Spleen (tissue), 11 donors: ENCODE measurements around the gene MARCHF10. TPM values are rescaled to one million over a fixed set of nuclear protein-coding genes. Genes with fewer than 3 reads are reported as not detected.

Source experiments
- DNase-seq: peaks from one replicate; pipeline ENCODE4 v3.0.0-alpha.2; 2020
- H3K27ac ChIP-seq, 8 donors: fragments of 200-600 bp; sonication (generic) in 7 of 8; 1 replicate in 4 of 8; 2 replicates in 4 of 8; pipeline versions ENCODE4 v1.5.0 to v1.8.0; 2016 to 2021; ENCODE audit warnings: inconsistent platforms in 4 of 8, mild to moderate bottlenecking in 4 of 8, moderate library complexity in 1 of 8
- H3K27me3 ChIP-seq, 7 donors: fragments of 200-600 bp; sonication (generic) in 6 of 7; replicated peaks in 1 of 7; 1 replicate in 4 of 7; 2 replicates in 3 of 7; pipeline versions ENCODE4 v1.5.0 to v1.8.0; 2016 to 2021; ENCODE audit warnings: inconsistent platforms in 3 of 7, mild to moderate bottlenecking in 1 of 7
- H3K36me3 ChIP-seq, 6 donors: fragments of 200-600 bp; sonication (generic) in 5 of 6; 1 replicate in 4 of 6; 2 replicates in 2 of 6; pipeline versions ENCODE4 v1.5.0 to v1.8.0; 2016 to 2021; ENCODE audit warnings: inconsistent platforms in 2 of 6
- H3K4me1 ChIP-seq, 6 donors: fragments of 200-600 bp; sonication (generic) in 5 of 6; 1 replicate in 3 of 6; 2 replicates in 3 of 6; pipeline versions ENCODE4 v1.5.0 to v1.8.0; 2016 to 2021; ENCODE audit warnings: inconsistent platforms in 3 of 6
- H3K4me3 ChIP-seq, 8 donors: fragments of 200-600 bp; sonication (generic) in 7 of 8; 1 replicate in 4 of 8; 2 replicates in 4 of 8; pipeline versions ENCODE4 v1.5.0 to v1.8.0; 2016 to 2021; ENCODE audit warnings: inconsistent platforms in 4 of 8, mild to moderate bottlenecking in 4 of 8, moderate library complexity in 2 of 8
- H3K9me3 ChIP-seq, 8 donors: fragments of 200-600 bp; sonication (generic) in 7 of 8; 1 replicate in 4 of 8; 2 replicates in 4 of 8; pipeline versions ENCODE4 v1.5.0 to v1.8.0; 2016 to 2021; ENCODE audit warnings: inconsistent platforms in 4 of 8
- POLR2A ChIP-seq, 3 donors: fragments of 450-650 bp; IDR thresholded peaks; one replicate each; pipeline ENCODE4 v1.5.1; 2017; ENCODE audit warnings: antibody characterized with exemption in 3 of 3, mild to moderate bottlenecking in 1 of 3
- POLR2AphosphoS5 ChIP-seq, 3 donors: sonication (generic); formaldehyde crosslinking; IDR thresholded peaks; one replicate each; pipeline ENCODE4 v1.5.1; 2017; ENCODE audit warnings: antibody characterized with exemption in 3 of 3
- WGBS, 5 donors: extraction: QIAGEN DNeasy Blood & Tissue Kit in 3 of 5; methylation state at CpG; one replicate each; pipeline versions ENCODE4 v1.1.5 to v1.1.7; 2013 to 2018; 5-methylcytosine and 5-hydroxymethylcytosine counted together
- intact Hi-C: fragments of 100-400 bp; cut with DNase I; formaldehyde crosslinking; loops from one replicate; pipeline ENCODE4 v1.15.0; 2023; ENCODE audit warnings: low total_unique reads
- polyA plus RNA-seq, 3 donors: library from polyadenylated mRNA; stranded (reverse); fragments of 200-250 nt; gene quantifications; one replicate each; pipeline ENCODE4 v1.2.1, GENCODE V29; 2013
- total RNA-seq, 7 donors: library from RNA; depleted of rRNA in 3 of 7; stranded (reverse); fragments of >200 nt in 3 of 7; fragmentation: NEBNext Ultra II Directional in 4 of 7; extraction: Animal tissue kit (Norgen Biotek cat#: 25700) in 4 of 7; gene quantifications; one replicate each; pipeline versions ENCODE4 v1.1.0 to v1.2.1, GENCODE V29; 2016 to 2021
- TF ChIP-seq, protein P1 (sequence below), 11 experiments: fragments of 200-600 bp in 7 of 11; fragments of 450-650 bp in 4 of 11; sonication (generic) in 4 of 11; IDR thresholded peaks in 8 of 11; conservative IDR thresholded peaks in 3 of 11; 1 replicate in 7 of 11; 2 replicates in 4 of 11; pipeline versions ENCODE4 v1.4.0 to v1.8.0; 2016 to 2021; ENCODE audit warnings: antibody characterized with exemption in 11 of 11, inconsistent platforms in 4 of 11, mild to moderate bottlenecking in 1 of 11
- donor health status: healthy with polysubstance abuse.
- donor health status: DM: no; HTN: no; CAD: no; lungs with moderate emphysema.
- donor health status: DM: no; HTN: no; CAD: no.
- donor health status: Bipolar disorder and iron deficiency.
- donor health status: healthy.
- donor health status: DM: no; HTN: no; CAD: no.
- donor health status: DM: yes; HTN: yes; CAD: no.

Gene MARCHF10
- total and polyA plus RNA-seq, 10 donors = 0.15 to 0.32 (median 0.26) TPM; not detected in 7

DNA sequence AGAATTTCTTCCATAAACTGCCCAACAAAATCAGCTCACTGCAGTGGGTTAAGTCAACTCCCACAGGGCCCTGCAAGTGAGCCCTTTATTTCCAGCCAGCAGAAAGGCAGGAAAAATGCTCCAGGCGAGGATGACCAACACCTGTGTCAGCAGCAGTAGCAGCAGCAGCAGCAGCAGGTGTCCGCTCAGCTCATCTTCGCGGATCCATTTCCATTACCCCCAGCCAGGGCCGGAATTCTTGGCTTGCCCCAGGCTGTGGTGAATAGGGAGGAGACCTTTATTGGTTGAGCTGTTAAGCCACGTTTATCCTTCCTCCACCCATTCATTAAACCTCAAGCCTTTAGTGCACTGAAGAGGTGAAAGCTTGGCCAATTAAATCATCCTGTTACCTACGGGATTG lies 46.2 kb downstream of the MARCHF10 start:
- Histone ChIP-seq H3K9me3 (no peaks in the 10 kb centered on the region), H3K36me3 (no peaks in the 10 kb centered on the region), H3K4me1 (no peaks in the 10 kb centered on the region), H3K27me3 (peaks cover 0 to 6% (median 0%) of the 10 kb centered on the region in 7 donors), H3K27ac (no peak overlapping the region), H3K4me3 (no peak overlapping the region)
- intact Hi-C loops = no loop called here
- no peak for DNase-seq
- 68 to 79% (median 75%) methylated on average over 7 of the region's 7 CpGs for WGBS, 5 donors
- TF ChIP-seq, protein P1, sequence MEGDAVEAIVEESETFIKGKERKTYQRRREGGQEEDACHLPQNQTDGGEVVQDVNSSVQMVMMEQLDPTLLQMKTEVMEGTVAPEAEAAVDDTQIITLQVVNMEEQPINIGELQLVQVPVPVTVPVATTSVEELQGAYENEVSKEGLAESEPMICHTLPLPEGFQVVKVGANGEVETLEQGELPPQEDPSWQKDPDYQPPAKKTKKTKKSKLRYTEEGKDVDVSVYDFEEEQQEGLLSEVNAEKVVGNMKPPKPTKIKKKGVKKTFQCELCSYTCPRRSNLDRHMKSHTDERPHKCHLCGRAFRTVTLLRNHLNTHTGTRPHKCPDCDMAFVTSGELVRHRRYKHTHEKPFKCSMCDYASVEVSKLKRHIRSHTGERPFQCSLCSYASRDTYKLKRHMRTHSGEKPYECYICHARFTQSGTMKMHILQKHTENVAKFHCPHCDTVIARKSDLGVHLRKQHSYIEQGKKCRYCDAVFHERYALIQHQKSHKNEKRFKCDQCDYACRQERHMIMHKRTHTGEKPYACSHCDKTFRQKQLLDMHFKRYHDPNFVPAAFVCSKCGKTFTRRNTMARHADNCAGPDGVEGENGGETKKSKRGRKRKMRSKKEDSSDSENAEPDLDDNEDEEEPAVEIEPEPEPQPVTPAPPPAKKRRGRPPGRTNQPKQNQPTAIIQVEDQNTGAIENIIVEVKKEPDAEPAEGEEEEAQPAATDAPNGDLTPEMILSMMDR (IDR thresholded peaks at IDR 0.05 in 8 of 11, conservative IDR thresholded peaks at IDR 0.05 in 3 of 11) = no peak
- no peak for TF ChIP-seq POLR2AphosphoS5 (IDR thresholded peaks at IDR 0.05)
- no peak for TF ChIP-seq POLR2A (IDR thresholded peaks at IDR 0.05)

DNA sequence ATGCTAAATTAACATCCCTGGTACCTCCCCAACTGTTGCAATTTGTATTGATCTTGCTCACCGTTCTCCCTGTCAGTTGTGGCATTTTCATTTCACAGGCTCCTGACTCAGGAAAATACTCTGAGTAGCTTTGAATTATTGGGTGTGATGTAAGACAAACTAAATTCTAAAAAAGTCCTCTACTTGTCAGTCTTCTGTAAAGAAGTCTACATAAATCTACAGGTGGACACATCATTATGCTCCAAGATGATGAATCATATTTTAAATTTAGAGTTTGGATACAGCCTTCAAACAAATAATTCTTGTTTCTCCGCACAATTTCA lies 47.2 kb downstream of the MARCHF10 start:
- intact Hi-C loops = no loop called here
- TF ChIP-seq POLR2A (IDR thresholded peaks at IDR 0.05) (no peak), POLR2AphosphoS5 (IDR thresholded peaks at IDR 0.05) (no peak)
- TF ChIP-seq, protein P1 (IDR thresholded peaks at IDR 0.05 in 8 of 11, conservative IDR thresholded peaks at IDR 0.05 in 3 of 11) = no peak
- DNase-seq = no peak
- Histone ChIP-seq H3K9me3 (no peaks in the 10 kb centered on the region), H3K4me3 (no peak overlapping the region), H3K36me3 (no peaks in the 10 kb centered on the region), H3K27ac (no peak overlapping the region), H3K27me3 (peaks cover 0 to 6% (median 0%) of the 10 kb centered on the region in 7 donors), H3K4me1 (no peaks in the 10 kb centered on the region)
- 77 to 88% (median 85%) methylated on average over 2 of the region's 2 CpGs for WGBS, 5 donors

DNA sequence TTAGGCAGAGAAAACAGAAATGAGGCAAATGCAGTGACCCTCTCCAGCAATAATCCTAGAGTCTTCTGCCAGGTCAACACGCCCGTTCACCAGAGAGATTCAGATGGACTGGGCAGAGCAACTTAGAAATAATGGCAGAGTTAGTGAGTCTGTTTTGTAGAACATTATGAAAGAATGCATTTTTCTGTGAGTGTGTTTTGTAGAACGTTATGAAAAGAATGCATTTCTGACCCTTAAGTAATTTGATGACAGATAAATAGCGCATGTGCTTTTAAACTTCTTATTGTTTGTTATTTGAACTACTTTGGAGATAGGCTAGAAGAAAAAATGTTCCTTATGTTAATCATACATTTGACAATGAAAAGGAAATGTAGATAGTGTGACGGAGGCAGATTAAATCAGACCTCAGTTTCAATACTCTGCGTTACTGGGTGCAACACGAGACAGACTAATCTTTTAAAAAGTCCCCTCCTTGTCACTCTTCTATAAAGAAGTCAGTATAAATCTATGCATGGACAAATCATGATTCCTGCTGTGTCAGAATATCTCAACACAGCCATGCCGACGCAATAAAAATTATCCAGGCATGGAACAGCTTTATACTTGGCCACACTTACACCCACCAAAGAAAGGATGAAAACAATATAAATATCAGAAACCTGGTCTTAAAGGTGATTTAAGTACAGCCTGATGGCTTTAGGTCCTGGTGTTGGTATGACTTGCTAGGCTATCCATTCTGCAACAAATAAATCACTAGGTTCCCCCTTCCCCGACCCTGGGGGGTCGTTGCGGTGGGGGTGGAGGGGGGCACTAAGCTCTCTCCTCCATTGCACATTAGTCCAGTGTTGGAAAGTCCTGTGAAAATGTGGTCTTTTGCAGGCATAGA lies 47.8 kb downstream of the MARCHF10 start:
- intact Hi-C loops = no loop called here

DNA sequence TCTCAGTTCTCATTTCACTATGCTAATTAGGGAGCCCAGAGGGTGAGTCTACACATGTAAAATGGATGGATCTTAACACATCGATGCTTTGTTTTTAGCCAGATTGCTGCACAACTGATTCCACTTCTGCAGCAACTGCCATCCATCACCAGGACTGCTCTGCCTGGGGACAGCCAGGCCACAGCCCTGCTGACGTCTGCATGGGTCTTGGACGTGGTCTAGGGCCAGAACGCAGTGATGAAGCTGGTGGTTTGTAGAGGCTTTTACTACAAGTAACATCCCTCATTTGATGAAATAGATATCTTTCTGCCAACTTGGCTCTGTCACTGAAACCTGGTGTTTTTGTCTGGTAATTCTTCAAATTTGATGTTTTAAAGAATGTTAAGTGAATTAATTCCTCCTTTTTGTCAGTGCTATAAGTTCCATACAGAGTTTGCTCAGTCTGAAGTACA lies 50.6 kb downstream of the MARCHF10 start:
- Histone ChIP-seq H3K4me3 (no peak overlapping the region), H3K27me3 (peaks cover 0 to 6% (median 0%) of the 10 kb centered on the region in 7 donors), H3K9me3 (no peaks in the 10 kb centered on the region), H3K27ac (no peak overlapping the region), H3K36me3 (no peaks in the 10 kb centered on the region), H3K4me1 (no peaks in the 10 kb centered on the region)
- intact Hi-C loops = no loop called here
- TF ChIP-seq POLR2AphosphoS5 (IDR thresholded peaks at IDR 0.05) = peak in 2 of 3 donors; percentile 49 to 51
- no peak for TF ChIP-seq POLR2A (IDR thresholded peaks at IDR 0.05)
- TF ChIP-seq, protein P1 (IDR thresholded peaks at IDR 0.05 in 8 of 11, conservative IDR thresholded peaks at IDR 0.05 in 3 of 11) = no peak
- WGBS, 5 donors = 45 to 80% (median 67%) methylated on average over 4 of the region's 4 CpGs
- no peak for DNase-seq

More for the DNA sequence above, 47.8 kb downstream of the MARCHF10 start:
- Histone ChIP-seq H3K4me3 (no peak overlapping the region), H3K36me3 (no peaks in the 10 kb centered on the region), H3K27me3 (peaks cover 0 to 6% (median 0%) of the 10 kb centered on the region in 7 donors), H3K9me3 (no peaks in the 10 kb centered on the region), H3K4me1 (no peaks in the 10 kb centered on the region), H3K27ac (no peak overlapping the region)
- no peak for TF ChIP-seq POLR2AphosphoS5 (IDR thresholded peaks at IDR 0.05)
- TF ChIP-seq, protein P1 (IDR thresholded peaks at IDR 0.05 in 8 of 11, conservative IDR thresholded peaks at IDR 0.05 in 3 of 11) = no peak
- no peak for TF ChIP-seq POLR2A (IDR thresholded peaks at IDR 0.05)
- no peak for DNase-seq
- WGBS, 5 donors = 70 to 81% (median 75%) methylated on average over 12 of the region's 12 CpGs
